ENCODE results near the gene USP24. TPM values are rescaled to one million over a fixed set of nuclear protein-coding genes. Genes with fewer than 3 reads are reported as not detected.
"Not testable (repeated sequence)": the region's sequence is repeated elsewhere in the genome, so short reads cannot be mapped to it uniquely, and the experiment has no call there.

The USP24 gene
- total RNA-seq, 1 donor from 2014 or later, result 40.9 TPM

GRCh38 chr1:55232448-55233144 lies 17.4 kb upstream of the USP24 start:
- intact Hi-C loops (cut with micrococcal nuclease), result no loop called here

GRCh38 chr1:55231745-55232144 lies 16.6 kb upstream of the USP24 start:
- intact Hi-C loops (cut with micrococcal nuclease), result no loop called here

GRCh38 chr1:55230659-55231058 lies 15.5 kb upstream of the USP24 start:
- intact Hi-C loops (cut with micrococcal nuclease), result no loop called here

DNA sequence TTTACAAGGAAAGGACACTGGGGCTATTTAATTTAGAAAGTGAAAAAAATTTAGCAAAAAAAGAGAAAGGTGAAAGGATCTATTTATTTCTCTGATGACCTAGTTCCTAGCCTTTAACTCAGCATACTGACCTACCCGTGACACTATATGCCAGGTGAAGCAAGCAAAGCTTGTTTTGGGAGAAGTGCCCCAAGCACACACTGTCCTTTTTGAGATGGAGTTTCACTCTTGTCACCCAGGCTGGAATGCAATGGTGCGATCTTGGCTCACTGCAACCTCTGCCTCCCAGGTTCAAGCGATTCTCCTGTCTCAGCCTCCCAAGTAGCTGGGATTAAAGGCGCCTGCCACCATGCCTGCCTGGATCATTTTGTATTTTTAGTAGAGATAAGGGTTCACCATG lies 14.6 kb upstream of the USP24 start:
- intact Hi-C loops (cut with micrococcal nuclease), result not testable (repeated sequence)

- intact Hi-C loops (cut with micrococcal nuclease), result no loop called here
Observed at GRCh38 chr1:55225228-55225627, 10.1 kb upstream of the USP24 start.

DNA sequence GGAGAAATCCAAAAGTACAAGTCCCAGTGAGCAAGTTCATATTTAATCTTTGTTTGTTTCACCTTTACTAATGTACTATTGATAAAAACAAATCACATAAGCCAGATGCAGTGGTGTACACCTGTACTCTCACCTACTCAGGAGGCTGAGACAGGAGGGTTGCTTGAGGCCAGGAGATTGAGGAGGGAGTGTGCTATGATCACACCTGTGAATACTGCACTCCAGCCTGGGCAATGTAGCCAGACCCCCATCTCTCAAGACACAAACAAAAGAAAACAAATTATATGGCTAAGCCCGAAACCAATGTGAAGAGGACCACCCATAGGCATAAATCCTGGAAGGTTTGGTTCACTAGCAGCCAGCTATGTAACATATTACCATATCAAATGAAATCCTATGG lies 9.6 kb upstream of the USP24 start:
- intact Hi-C loops (cut with micrococcal nuclease), result no loop called here

DNA sequence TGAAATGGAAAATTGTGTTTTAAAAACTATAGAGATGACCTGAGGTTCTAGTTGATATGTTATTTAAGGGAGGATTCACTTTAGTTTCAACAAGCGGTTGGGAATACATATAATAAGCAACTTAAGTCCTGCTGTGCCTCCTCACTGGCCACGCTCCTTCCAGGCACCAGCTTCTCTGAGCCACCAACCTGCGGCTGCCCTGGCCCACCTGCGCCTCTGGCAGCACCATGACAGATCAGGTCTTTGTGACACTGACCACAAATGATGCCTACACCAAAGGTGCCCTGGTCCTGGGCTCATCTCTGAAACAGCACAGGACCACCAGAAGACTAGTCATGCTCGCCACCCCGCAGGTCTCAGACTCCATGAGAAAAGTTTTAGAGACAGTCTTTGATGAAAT lies 7.0 kb upstream of the USP24 start:
- intact Hi-C loops (cut with micrococcal nuclease), result no loop called here

DNA sequence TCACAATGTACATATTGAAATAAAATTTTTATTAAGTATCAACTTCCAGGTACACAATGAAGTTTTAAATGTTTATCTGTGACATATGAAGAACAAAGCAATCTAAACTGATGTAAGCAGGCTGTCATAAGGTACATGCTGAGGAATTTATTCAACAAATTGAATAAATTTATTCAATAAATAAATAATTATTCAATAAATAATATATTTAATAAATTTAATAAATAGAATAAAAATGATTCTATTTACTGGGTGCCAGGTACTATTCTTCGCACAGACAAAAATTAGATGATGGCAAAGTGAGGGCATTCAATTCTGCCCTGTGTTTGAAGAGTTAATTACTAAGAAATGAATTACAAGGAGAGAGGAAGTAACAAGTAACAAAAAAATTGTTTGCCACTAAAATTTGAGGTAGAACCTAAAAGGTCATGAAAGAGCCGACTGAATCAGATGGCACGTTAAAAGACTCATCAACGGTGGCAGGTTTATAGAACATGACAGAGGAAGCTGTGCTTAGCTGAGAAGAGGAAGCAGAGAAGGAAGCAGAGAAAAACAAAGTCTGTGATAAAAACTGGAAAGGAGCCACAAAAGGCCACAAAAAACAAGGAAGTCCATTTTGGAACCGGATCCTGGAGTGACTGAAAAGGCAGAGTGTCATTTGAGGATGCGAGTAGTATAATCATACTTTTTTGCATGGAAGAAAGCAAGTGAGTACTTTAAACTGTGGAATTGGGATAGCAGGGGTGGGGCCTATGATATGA lies 2.2 kb upstream of the USP24 start:
- intact Hi-C loops (cut with micrococcal nuclease), result loop anchor here (10.0 kb wide), 1 partner anchor 333 kb away; the partner anchor contains the start of gene DHCR24

- intact Hi-C loops (cut with micrococcal nuclease), result loop anchor here (10.0 kb wide), 1 partner anchor 331 kb away; the partner anchor contains the start of gene DHCR24
Observed at GRCh38 chr1:55216096-55216495, 932 bp upstream of the USP24 start.

- intact Hi-C loops (cut with micrococcal nuclease), result loop anchor here (1.0 to 10.0 kb wide), 4 partner anchors 62 to 498 kb away; partner anchors contain the start of genes DHCR24 and TTC4
Observed at GRCh38 chr1:55214934-55215193, 300 bp downstream of the USP24 start.

DNA sequence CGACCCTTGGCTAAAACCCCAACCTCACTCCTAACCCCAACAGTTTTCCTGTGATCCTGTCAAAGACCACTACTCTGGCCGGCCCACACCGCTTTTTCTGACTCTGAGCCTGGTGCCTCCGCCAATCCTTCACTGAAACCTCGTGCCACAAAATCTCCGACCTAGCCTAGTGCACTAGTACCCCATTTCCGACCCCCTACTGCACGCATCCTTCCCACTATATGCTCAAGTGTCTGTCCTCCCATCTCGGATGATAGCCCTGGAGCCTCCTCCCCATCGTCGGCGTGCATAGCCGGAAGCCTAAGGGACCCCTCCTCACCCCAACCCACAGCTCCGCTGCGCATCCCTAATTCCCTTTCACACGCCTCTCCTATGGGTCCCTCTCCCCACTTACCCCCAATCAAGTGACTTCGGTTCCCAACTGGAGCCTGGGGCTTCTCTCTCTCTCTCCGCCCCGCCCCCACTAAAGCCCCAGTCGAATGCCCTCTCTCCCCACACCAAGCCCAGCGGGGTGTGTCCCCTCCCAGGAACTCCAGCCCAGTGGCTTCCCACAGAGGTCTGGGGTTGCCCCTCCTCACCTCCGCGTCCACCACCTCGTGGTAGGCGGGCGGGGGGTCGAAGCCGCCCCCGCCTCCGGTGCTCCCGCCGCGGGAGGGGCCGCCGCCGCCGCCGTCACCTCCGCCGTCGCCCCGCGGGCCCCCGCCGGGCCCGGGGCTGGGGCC lies 791 bp downstream of the USP24 start:
- intact Hi-C loops (cut with micrococcal nuclease), result loop anchor here (2.0 to 10.0 kb wide), 3 partner anchors 64 to 497 kb away; partner anchors contain the start of genes DHCR24 and TTC4

GRCh38 chr1:55213885-55214211 lies 1.3 kb downstream of the USP24 start:
- intact Hi-C loops (cut with micrococcal nuclease), result loop anchor here (1.0 to 10.0 kb wide), 5 partner anchors 9 to 497 kb away; partner anchors contain the start of genes DHCR24 and TTC4

DNA sequence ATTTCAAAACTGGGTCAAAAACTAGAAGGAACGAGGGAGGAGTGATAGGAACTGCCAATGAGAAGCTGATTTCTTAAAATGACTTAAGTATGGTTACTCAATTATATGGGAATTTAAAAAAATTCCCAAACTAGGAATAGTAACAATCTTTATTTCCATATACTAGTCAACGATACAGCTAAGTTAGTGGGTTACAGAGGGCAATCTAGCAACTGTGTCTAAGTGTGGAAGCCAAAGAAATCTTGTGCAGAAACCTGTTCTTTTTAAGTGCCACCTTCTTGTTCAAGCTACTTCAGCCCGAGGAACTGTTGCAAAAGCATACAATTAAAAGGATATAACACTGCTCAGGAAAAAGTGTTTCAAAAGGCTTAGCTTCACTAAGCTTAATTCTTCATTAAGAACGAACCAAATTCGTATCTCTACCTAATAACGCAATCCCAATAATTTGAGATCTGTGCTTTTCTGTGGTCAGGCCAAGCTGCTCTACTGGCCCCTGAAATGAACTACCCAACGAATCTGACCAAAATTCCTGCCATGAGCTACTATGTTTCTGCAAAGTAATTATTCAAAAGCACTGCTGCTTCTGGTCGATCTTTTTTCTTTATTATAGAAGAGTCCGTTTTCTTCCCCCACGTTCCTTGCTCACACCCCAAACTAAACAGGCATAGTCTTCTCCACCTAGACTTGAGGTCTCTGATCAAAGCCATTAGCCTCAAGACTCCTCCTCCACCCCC lies 1.8 kb downstream of the USP24 start:
- intact Hi-C loops (cut with micrococcal nuclease), result loop anchor here (1.0 to 10.0 kb wide), 4 partner anchors 8 to 496 kb away; partner anchors contain the start of genes DHCR24 and TTC4

GRCh38 chr1:55212349-55213150 lies 2.6 kb downstream of the USP24 start:
- intact Hi-C loops (cut with micrococcal nuclease), result loop anchor here (1.0 to 10.0 kb wide), 4 partner anchors 7 to 495 kb away; partner anchors contain the start of genes DHCR24 and TTC4

DNA sequence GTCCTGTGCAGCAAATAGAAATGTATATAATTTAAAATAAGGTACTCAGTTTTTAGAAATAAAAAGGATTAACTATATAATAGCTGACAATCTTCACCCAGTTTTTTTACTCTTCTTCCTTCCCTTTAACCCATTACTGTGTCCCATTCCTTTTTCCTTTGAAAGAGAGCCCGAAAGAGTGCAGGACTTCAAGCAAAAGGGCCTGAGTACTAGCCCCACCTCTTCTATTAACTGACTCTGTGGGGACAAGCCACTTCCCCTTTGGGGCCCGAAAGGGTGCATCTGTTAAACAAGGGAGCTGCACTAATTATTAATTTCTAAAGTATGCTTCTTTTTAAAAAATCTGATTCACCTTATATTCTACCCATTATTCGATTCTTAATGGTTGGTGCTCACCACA lies 3.3 kb downstream of the USP24 start:
- intact Hi-C loops (cut with micrococcal nuclease), result loop anchor here (5.0 to 10.0 kb wide), 2 partner anchors 327 to 495 kb away; partner anchors contain the start of genes DHCR24 and TTC4

DNA sequence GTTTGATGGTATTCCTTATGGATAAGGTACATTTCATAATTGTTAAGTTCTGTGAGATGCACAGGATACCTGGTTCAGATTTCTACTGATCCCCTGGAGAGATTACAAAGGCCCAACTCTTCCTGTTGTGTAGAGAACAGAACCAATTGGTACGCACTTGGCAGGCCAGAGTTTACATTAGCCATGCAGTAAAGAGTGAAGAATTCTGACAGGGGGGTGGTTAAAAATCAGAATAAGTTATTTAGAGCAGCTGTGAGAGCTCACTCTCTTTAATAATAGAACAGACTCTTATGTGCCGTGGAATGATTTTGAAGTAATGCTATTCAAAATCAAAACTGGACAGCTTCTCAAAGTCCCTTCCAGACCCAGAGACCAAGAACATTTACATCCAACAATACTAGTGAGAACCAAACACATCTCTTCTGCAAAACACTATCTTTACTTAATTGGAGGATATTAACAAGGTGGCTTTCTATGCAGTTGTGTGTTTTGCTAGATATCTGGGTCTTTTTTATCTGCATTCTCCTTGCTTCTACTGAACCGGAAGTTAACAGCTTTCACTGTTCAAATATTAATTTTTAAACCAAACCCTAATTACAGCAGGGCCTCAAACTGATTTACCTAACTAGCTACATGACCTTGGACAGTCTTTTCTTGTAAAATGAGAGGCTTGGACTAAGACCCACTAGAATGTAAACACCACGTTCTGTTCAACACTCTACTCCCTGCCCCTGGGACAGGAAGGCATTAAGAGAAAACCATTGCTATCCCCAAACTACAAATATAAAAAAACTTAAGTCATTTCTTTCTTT lies 4.0 kb downstream of the USP24 start:
- intact Hi-C loops (cut with micrococcal nuclease), result loop anchor here (5.0 to 10.0 kb wide), 2 partner anchors 326 to 494 kb away; partner anchors contain the start of genes DHCR24 and TTC4

- intact Hi-C loops (cut with micrococcal nuclease), result no loop called here
Observed at GRCh38 chr1:55209247-55209646, 5.9 kb downstream of the USP24 start.

- intact Hi-C loops (cut with micrococcal nuclease), result no loop called here
Observed at GRCh38 chr1:55206210-55206609, 9.0 kb downstream of the USP24 start.

GRCh38 chr1:55204997-55205396 lies 10.2 kb downstream of the USP24 start:
- intact Hi-C loops (cut with micrococcal nuclease), result loop anchor here (1.0 kb wide), 1 partner anchor 8 kb away; no protein-coding TSS in a partner anchor
